ENCODE measurements around the gene TACC2.

The TACC2 gene

DNA sequence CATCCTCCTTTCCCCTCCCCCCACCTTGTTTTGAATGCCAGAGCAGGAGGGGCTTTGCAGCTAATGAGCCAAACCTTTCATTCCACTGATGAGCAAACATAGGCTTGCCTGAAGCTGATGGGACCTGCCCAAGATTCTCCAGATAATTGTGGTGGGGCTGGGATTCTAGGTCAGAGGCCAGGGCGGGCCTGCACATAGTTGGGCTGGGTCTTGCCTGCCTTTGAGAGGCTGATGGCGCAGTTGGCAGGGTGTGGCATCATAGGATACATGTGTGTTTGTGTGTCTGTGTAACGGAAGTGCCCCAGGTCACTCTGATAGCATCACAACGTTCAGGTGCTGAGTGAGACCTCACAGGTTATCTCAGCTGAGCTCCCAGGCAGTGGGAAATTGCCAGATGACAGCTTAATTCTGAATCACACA is 305.0 kb downstream of the TACC2 start:
- no peak for DNase-seq (ENCODE audit: low read depth in 2 of 2)

GRCh38 chr10:122294511-122295450 is 305.8 kb downstream of the TACC2 start:
- DNase-seq (ENCODE audit: low read depth in 2 of 2), result no peak

GRCh38 chr10:122295451-122295809 is 306.5 kb downstream of the TACC2 start:
- DNase-seq (ENCODE audit: low read depth in 2 of 2), result no peak

- DNase-seq (ENCODE audit: low read depth in 2 of 2), result no peak
These were observed 307.6 kb downstream of the TACC2 start for GRCh38 chr10:122296363-122297120.

GRCh38 chr10:122297583-122297982 is 308.6 kb downstream of the TACC2 start:
- no peak for DNase-seq (ENCODE audit: low read depth in 2 of 2)

- no peak for DNase-seq (ENCODE audit: low read depth in 2 of 2)
These were observed 309.2 kb downstream of the TACC2 start for GRCh38 chr10:122298206-122298597.

GRCh38 chr10:122298598-122299301 is 309.8 kb downstream of the TACC2 start:
- peak; percentile 26 to 40 for DNase-seq (ENCODE audit: low read depth in 2 of 2)

DNA sequence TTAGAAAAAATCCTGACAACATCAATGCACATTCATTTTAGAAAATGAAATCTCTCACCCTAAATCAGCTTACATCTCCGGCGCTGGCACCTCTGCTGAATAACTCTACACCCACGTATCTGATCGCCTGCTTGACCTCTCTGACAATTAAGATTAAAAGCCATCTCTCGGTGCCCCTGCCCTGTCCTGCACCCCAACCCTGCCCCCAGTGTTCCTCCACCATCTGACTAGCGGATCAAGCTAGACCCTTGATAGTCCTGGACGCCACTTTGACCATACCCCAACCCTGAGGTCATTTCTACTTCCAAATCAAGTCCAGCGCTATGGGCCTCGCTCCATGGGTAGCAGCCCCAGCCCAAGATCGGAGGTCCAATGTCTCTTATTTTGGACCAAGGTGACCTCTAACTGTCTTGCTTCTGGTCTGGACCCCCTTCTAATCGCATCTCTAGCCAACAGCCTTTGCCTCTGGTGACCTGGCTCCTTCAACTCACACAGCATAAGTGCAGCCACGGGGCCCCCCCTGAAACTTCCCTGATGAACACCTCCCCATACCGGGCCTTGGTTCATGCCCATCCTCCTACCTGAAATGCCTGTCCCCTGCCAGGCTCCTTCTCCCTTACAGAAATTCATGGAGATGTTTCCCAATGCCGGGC is 310.6 kb downstream of the TACC2 start:
- DNase-seq (ENCODE audit: low read depth in 2 of 2), result no peak

DNA sequence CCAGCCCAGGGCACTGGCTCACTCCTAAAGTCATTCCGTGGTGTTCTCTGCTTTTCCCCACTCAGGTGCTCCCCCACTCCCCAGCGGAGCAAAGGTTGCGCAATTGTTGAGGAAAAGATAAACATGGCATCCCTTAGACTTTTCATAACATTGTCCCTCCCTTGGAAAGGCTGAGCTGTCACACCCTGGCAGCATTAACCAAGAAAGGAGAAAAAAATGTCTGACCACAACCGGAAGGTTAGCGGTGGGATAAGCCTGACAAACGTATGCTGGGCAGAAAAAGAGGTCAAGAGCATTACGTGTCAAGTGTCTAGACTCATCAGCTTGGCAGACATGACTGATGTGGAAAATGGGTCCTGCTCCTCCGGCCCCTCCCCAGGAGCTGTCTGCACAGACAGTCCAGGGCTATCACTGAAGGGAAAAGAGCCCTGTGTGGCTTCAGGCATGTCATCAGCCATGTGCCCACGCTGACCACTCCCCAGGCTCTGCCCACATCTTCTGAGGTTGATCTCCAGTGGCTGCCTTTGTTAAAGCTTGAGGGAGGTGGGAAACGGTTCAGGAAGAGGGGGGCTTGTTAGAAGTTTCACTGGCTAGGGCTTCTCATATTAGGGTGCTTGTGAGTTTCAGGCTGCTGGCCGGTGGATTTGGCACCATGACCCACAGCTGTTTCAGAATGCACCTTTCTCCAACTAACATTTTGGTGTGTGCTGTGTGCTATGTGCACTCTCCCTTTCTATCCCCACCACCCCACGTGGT is 312.3 kb downstream of the TACC2 start:
- DNase-seq (ENCODE audit: low read depth in 2 of 2), result no peak

DNA sequence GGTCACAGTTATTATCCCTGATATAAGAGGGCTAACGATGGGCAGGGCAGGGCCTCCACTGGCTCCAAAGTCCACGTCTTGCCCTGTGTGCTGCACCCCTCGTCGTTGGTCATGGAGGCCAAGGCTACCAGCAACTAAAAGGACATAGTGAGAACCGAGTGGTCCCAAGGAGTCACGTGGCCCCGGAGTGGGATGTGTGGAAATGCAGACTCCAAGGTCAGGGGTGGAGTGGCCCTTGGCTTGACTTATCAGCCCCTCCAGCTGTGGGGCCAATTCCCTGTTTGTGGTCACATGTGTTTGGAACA is 312.8 kb downstream of the TACC2 start:
- DNase-seq (ENCODE audit: low read depth in 2 of 2), result no peak

- DNase-seq (ENCODE audit: low read depth in 2 of 2), result no peak
These were observed 313.4 kb downstream of the TACC2 start for GRCh38 chr10:122302315-122302714.

GRCh38 chr10:122303271-122304053 is 314.5 kb downstream of the TACC2 start:
- no peak for DNase-seq (ENCODE audit: low read depth in 2 of 2)

Data from activated CD8-positive, alpha-beta memory T cell treated with anti-CD3 and anti-CD28 coated beads for 4 hours (primary cell).